GM19372 (cell line): Measurements from ENCODE around the gene VAMP7.
"Not testable (repeated sequence)": the region's sequence is repeated elsewhere in the genome, so short reads cannot be mapped to it uniquely, and the experiment has no call there.

Experiments
- ATAC-seq: cut with Tn5 transposase; IDR thresholded peaks from one replicate; pipeline ENCODE4 v1.9.1; 2021; ENCODE audit warnings: mild to moderate bottlenecking, low read depth, moderate library complexity; ENCODE audit not compliant: unreplicated experiment

The VAMP7 gene

GRCh38 chrX:155986995-155987394, 105.8 kb downstream of the VAMP7 start:
- ATAC-seq = not testable (repeated sequence)

- no peak for ATAC-seq
Observed at GRCh38 chrX:155988859-155989258, 107.7 kb downstream of the VAMP7 start.
